Stimulated activated naive CD8-positive, alpha-beta T cell treated with anti-CD3 and anti-CD28 coated beads, Interleukin-15, amount 100 ng/mL, for 72 hours (primary cell): ENCODE measurements around the gene SPATA2.

Experiments
- ATAC-seq: fragments of 150-1000 bp; cut with Tn5 transposase; 2 replicates; pipeline ENCODE4 v1.10.0; 2021; ENCODE audit warnings: mild to moderate bottlenecking, moderate library complexity
- DNase-seq, 2 donors: peaks; one replicate each; pipeline ENCODE4 v3.0.0; 2021 to 2022
- H3K27ac Mint-ChIP-seq, 2 donors: one replicate each; pipeline ENCODE4 v1.8.0; 2022; ENCODE audit warnings: mild to moderate bottlenecking in 2 of 2, mixed read lengths in 2 of 2, moderate library complexity in 2 of 2
- H3K27me3 Mint-ChIP-seq: one replicate; pipeline ENCODE4 v1.8.0; 2022; ENCODE audit warnings: mixed read lengths
- H3K4me1 Mint-ChIP-seq: one replicate; pipeline ENCODE4 v1.8.0; 2022; ENCODE audit warnings: mild to moderate bottlenecking, mixed read lengths
- H3K4me3 Mint-ChIP-seq, 2 donors: one replicate each; pipeline ENCODE4 v1.8.0; 2022; ENCODE audit warnings: mild to moderate bottlenecking in 2 of 2, mixed read lengths in 2 of 2, moderate library complexity in 1 of 2
- H3K9me3 Mint-ChIP-seq, 2 donors: one replicate each; pipeline ENCODE4 v1.8.0; 2022; ENCODE audit warnings: mixed read lengths in 2 of 2

SPATA2 gene

GRCh38 chr20:49885558-49886332 is 29.6 kb downstream of the SPATA2 start:
- ATAC-seq, result no peak
- H3K4me1 Mint-ChIP-seq, result peaks cover 22% of the 10 kb centered on the region

GRCh38 chr20:49883246-49883802 is 32.0 kb downstream of the SPATA2 start:
- Mint-ChIP-seq H3K9me3 (no peaks in the 10 kb centered on the region), H3K4me1 (peaks cover 12% of the 10 kb centered on the region), H3K4me3 (no peak overlapping the region), H3K27me3 (no peaks in the 10 kb centered on the region), H3K27ac (no peak overlapping the region)
- ATAC-seq (no peak), DNase-seq (no peak)

More at GRCh38 chr20:49885558-49886332, 29.6 kb downstream of the SPATA2 start:
- DNase-seq, result no peak
- Mint-ChIP-seq H3K27me3 (no peaks in the 10 kb centered on the region), H3K9me3 (no peaks in the 10 kb centered on the region), H3K4me3 (no peak overlapping the region), H3K27ac (no peak overlapping the region)

- H3K27ac Mint-ChIP-seq, result peak overlapping the region in 1 of 2 donors; percentile 44
- DNase-seq, result no peak
- H3K4me3 Mint-ChIP-seq, result no peak overlapping the region
- peaks cover 3% of the 10 kb centered on the region for H3K4me1 Mint-ChIP-seq
- ATAC-seq, result no peak
- no peaks in the 10 kb centered on the region for H3K27me3 Mint-ChIP-seq
- H3K9me3 Mint-ChIP-seq, result no peaks in the 10 kb centered on the region
Measured at GRCh38 chr20:49882171-49882970, 33.0 kb downstream of the SPATA2 start.

- H3K27ac Mint-ChIP-seq, result peak overlapping the region in 1 of 2 donors; percentile 2
Measured at GRCh38 chr20:49880724-49881445, 34.4 kb downstream of the SPATA2 start.

GRCh38 chr20:49880177-49880576 is 35.2 kb downstream of the SPATA2 start:
- Mint-ChIP-seq H3K4me1 (no peaks in the 10 kb centered on the region), H3K4me3 (no peak overlapping the region), H3K27ac (peak overlapping the region in 1 of 2 donors; percentile 27), H3K9me3 (no peaks in the 10 kb centered on the region), H3K27me3 (no peaks in the 10 kb centered on the region)
- no peak for ATAC-seq
- no peak for DNase-seq

More at GRCh38 chr20:49880724-49881445, 34.4 kb downstream of the SPATA2 start:
- Mint-ChIP-seq H3K4me1 (no peaks in the 10 kb centered on the region), H3K4me3 (no peak overlapping the region), H3K9me3 (no peaks in the 10 kb centered on the region), H3K27me3 (no peaks in the 10 kb centered on the region)
- DNase-seq (no peak), ATAC-seq (no peak)

- no peak overlapping the region for H3K27ac Mint-ChIP-seq
- no peaks in the 10 kb centered on the region for H3K27me3 Mint-ChIP-seq
- no peaks in the 10 kb centered on the region for H3K4me1 Mint-ChIP-seq
- no peak for DNase-seq
- H3K9me3 Mint-ChIP-seq, result no peaks in the 10 kb centered on the region
- ATAC-seq, result no peak
- no peak overlapping the region for H3K4me3 Mint-ChIP-seq
Measured at GRCh38 chr20:49878977-49879376, 36.4 kb downstream of the SPATA2 start.

- H3K27ac Mint-ChIP-seq, result no peak overlapping the region
- no peaks in the 10 kb centered on the region for H3K9me3 Mint-ChIP-seq
- H3K27me3 Mint-ChIP-seq, result no peaks in the 10 kb centered on the region
- no peaks in the 10 kb centered on the region for H3K4me1 Mint-ChIP-seq
- no peak overlapping the region for H3K4me3 Mint-ChIP-seq
- ATAC-seq (no peak), DNase-seq (no peak)
Measured at GRCh38 chr20:49877386-49877921, 37.9 kb downstream of the SPATA2 start.

DNA sequence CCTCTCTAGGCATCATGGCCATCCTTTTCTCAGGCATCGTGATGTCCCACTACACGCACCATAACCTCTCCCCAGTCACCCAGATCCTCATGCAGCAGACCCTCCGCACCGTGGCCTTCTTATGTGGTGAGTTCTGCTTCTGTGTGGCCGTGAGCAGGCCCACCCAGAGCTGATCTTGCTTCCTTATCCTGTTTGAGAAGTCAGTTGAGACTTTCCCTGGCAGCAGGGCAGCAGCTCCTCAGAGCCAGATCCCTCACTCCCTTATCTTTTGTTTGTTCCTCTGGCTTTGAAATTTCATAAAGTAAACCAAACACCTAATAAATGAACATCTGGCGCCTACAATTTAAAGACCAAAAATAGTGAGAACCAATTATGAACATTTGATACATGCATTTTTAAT is 40.6 kb downstream of the SPATA2 start:
- no peaks in the 10 kb centered on the region for H3K4me1 Mint-ChIP-seq
- H3K4me3 Mint-ChIP-seq, result no peak overlapping the region
- DNase-seq (no peak), ATAC-seq (no peak)
- no peaks in the 10 kb centered on the region for H3K27me3 Mint-ChIP-seq
- H3K9me3 Mint-ChIP-seq, result no peaks in the 10 kb centered on the region
- H3K27ac Mint-ChIP-seq, result peak overlapping the region in 1 of 2 donors; percentile 14

- Mint-ChIP-seq H3K4me1 (no peaks in the 10 kb centered on the region), H3K4me3 (no peak overlapping the region), H3K27me3 (no peaks in the 10 kb centered on the region), H3K9me3 (no peaks in the 10 kb centered on the region), H3K27ac (peak overlapping the region in 1 of 2 donors; percentile 12)
- DNase-seq, result no peak
- no peak for ATAC-seq
Measured at GRCh38 chr20:49872056-49872455, 43.3 kb downstream of the SPATA2 start.

DNA sequence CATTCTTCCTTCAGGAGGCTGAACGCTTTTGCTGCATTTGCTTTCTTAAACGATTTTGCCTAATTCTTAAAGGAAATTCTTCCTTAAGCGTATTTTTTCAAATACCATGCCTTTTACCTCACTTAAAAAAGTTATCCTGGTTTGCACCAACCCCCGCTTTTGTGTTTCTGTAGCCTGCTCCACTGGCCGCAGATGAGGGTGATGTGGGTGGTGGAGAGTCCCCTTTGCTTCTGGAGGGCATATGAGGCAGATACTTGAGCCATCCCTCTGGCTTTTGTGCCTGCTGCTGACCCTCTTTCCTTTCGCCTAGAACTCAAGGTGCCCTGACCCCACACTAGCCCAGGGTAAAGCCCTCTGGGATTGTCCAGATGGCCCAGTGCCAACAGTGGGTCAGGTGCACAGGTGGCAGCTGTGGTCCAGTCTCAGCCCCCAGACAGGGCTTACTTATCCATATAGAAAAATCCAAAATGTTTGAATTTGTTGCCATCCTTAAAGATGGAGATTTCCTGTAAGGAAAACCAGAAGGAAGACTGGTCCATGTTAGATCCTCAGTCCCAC is 43.9 kb downstream of the SPATA2 start:
- no peak for ATAC-seq
- Mint-ChIP-seq H3K27me3 (no peaks in the 10 kb centered on the region), H3K4me3 (no peak overlapping the region), H3K4me1 (no peaks in the 10 kb centered on the region), H3K9me3 (no peaks in the 10 kb centered on the region), H3K27ac (peak overlapping the region; percentile 12 to 57)
- no peak for DNase-seq

- Mint-ChIP-seq H3K27me3 (no peaks in the 10 kb centered on the region), H3K9me3 (no peaks in the 10 kb centered on the region), H3K4me1 (no peaks in the 10 kb centered on the region), H3K27ac (peak overlapping the region in 1 of 2 donors; percentile 23), H3K4me3 (no peak overlapping the region)
- DNase-seq (no peak), ATAC-seq (no peak)
Measured at GRCh38 chr20:49870261-49870660, 45.1 kb downstream of the SPATA2 start.

DNA sequence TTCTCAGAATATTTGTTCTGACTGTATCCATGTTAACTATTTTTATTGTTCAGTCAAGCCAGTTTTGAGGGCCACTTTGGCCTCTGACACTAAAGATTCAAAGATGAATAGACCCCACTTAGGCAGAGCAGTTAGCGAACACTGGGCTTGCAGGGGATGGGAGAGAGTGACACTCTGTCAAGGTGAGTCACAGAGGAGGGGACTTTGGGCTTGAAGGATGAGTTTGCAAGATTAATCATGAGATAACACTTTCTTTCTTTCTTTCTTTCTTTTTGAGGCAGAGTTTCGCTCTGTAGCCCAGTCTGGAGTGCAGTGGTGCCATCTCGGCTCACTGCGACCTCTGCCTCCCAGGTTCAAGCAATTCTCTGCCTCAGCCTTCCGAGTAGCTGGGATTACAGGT is 46.4 kb downstream of the SPATA2 start:
- H3K27me3 Mint-ChIP-seq, result no peaks in the 10 kb centered on the region
- no peaks in the 10 kb centered on the region for H3K9me3 Mint-ChIP-seq
- no peaks in the 10 kb centered on the region for H3K4me1 Mint-ChIP-seq
- no peak for ATAC-seq
- no peak for DNase-seq
- no peak overlapping the region for H3K4me3 Mint-ChIP-seq
- peak overlapping the region in 1 of 2 donors; percentile 71 for H3K27ac Mint-ChIP-seq

- no peaks in the 10 kb centered on the region for H3K4me1 Mint-ChIP-seq
- H3K4me3 Mint-ChIP-seq, result no peak overlapping the region
- DNase-seq, result no peak
- no peak for ATAC-seq
- H3K27ac Mint-ChIP-seq, result no peak overlapping the region
- no peaks in the 10 kb centered on the region for H3K27me3 Mint-ChIP-seq
- H3K9me3 Mint-ChIP-seq, result no peaks in the 10 kb centered on the region
Measured at GRCh38 chr20:49868538-49868937, 46.8 kb downstream of the SPATA2 start.

DNA sequence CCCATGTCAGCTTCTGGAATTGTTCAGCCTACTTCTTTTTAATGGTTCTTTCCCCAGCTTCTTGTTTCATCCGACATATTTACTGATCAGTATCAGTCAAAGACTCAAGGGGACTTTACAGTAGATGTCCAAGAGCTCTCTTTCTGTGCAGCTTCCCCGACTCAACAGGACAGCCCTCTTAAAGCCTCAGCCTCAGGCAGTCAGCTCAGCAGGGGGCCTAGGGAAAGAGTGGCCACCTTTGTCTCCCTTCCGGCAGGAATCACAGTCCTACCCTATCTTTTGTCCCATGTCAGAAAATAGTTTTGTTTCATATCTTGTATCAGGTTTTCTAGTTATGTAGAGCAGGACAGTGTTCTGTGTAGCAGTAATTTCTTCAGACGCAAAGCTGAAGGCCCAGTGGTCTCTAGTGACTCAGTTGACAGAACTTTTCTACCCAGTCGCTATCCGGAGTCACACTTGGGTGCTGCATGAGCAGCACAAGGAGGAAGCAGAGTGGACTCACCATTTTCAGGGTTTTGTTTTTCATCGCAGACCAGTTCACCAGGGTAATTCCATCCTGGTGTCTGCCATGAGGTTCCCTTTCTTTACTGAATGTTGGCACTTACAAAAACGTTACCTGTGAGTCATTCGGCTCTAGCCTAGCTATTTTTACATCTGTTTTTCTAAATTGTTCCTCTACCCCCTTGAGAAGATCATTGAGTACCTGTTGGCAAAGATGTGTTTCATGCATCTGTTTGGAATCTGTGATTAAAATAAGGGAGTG is 47.7 kb downstream of the SPATA2 start:
- no peak for ATAC-seq
- Mint-ChIP-seq H3K4me1 (no peaks in the 10 kb centered on the region), H3K9me3 (no peaks in the 10 kb centered on the region), H3K27me3 (no peaks in the 10 kb centered on the region), H3K27ac (peak overlapping the region; percentile 13 to 27), H3K4me3 (no peak overlapping the region)
- DNase-seq, result no peak
